HCT116 (cell line): Measurements from ENCODE around the gene STAT6. TPM values are rescaled to one million over a fixed set of nuclear protein-coding genes. Genes with fewer than 3 reads are reported as not detected.

Experiments
- ATAC-seq: fragments of 200-7000 bp; cut with Tn5 transposase; 2 replicates; pipeline ENCODE4 v1.9.1; 2020; ENCODE audit warnings: mild to moderate bottlenecking, moderate library complexity
- BruUV-seq: library from RNA; stranded (reverse); fragments of 400-500 nt; replicated peaks from 2 replicates; lab custom pipeline; 2021; lab: Mats Ljungman, UMichigan
- CTCF ChIA-PET: fragments of 300-600 bp; sonication (Branson Sonifier 250); formaldehyde crosslinking; loops from one replicate; lab custom pipeline; 2021; ENCODE audit warnings: antibody characterized with exemption; lab: Charles Lee
- POLR2A ChIA-PET: fragments of 300-600, 350-600 bp; sonication (Branson Sonifier 250); formaldehyde crosslinking; loops from one replicate; lab custom pipeline; 2021; ENCODE audit warnings: antibody characterized with exemption; lab: Charles Lee
- RAD21 ChIA-PET, 2 experiments: fragments of 300-600 bp; sonication (Branson Sonifier 250); formaldehyde crosslinking; loops; one replicate each; lab custom pipeline; 2023; ENCODE audit warnings: low total read pairs in 2 of 2; ENCODE audit not compliant: uncharacterized antibody in 2 of 2, unreplicated experiment in 2 of 2, low non-redundant PET in 1 of 2; lab: Charles Lee
- DNase-seq: peaks from one replicate; pipeline ENCODE4 v3.0.0-alpha.2; 2010; ENCODE audit warnings: low read depth, low spot score
- H2AFZ ChIP-seq: fragments of 200-600 bp; shearing (Covaris generic), sonication (generic); 2 replicates; pipeline ENCODE4 v1.6.1; 2017; ENCODE audit warnings: low read depth, mixed run types, mixed read lengths, antibody characterized with exemption, low read length; ENCODE audit not compliant: poor library complexity, severe bottlenecking
- H3K27ac ChIP-seq: 2 replicates; pipeline ENCODE4 v1.5.1; 2012; ENCODE audit warnings: low read depth, low read length
- H3K27me3 ChIP-seq: fragments of 200-600 bp; sonication (generic); 2 replicates; pipeline ENCODE4 v1.6.1; 2016; ENCODE audit warnings: mixed run types, low read length, mixed read lengths; ENCODE audit not compliant: insufficient read depth
- H3K36me3 ChIP-seq, 2 experiments: fragments of 200-500 bp in 1 of 2; fragments of 200-600 bp in 1 of 2; sonication (Bioruptor generic) in 1 of 2; sonication (generic) in 1 of 2; 2 replicates each; pipeline versions ENCODE4 v1.5.1 to v1.6.1; 2014 to 2016; ENCODE audit warnings: low read length in 2 of 2, inconsistent platforms in 1 of 2, mixed read lengths in 1 of 2, mixed run types in 1 of 2; ENCODE audit not compliant: insufficient read depth in 2 of 2, control insufficient read depth in 1 of 2
- H3K4me1 ChIP-seq, 2 experiments: fragments of 200-600 bp in 1 of 2; sonication (generic) in 1 of 2; 2 replicates each; pipeline versions ENCODE4 v1.5.1 to v1.6.1; 2012 to 2017; ENCODE audit warnings: low read length in 2 of 2, inconsistent platforms in 1 of 2, mild to moderate bottlenecking in 1 of 2, mixed read lengths in 1 of 2, mixed run types in 1 of 2, moderate library complexity in 1 of 2; ENCODE audit not compliant: insufficient read depth in 2 of 2, control insufficient read depth in 1 of 2
- H3K4me2 ChIP-seq: fragments of 200-600 bp; sonication (generic); 2 replicates; pipeline ENCODE4 v1.6.1; 2017; ENCODE audit warnings: mixed run types, low read length, mixed read lengths
- H3K4me3 ChIP-seq, 2 experiments: fragments of 200-600 bp in 1 of 2; sonication (generic) in 1 of 2; replicated peaks in 1 of 2; 2 replicates each; pipeline ENCODE4 v1.5.1; 2011 to 2016; ENCODE audit warnings: low read length in 2 of 2, control low read depth in 1 of 2, low read depth in 1 of 2, mild to moderate bottlenecking in 1 of 2, mixed read lengths in 1 of 2, mixed run types in 1 of 2
- H3K79me2 ChIP-seq: fragments of 200-600 bp; sonication (generic); 2 replicates; pipeline ENCODE4 v1.6.1; 2017; ENCODE audit warnings: mild to moderate bottlenecking, mixed run types, low read length, moderate library complexity, mixed read lengths; ENCODE audit not compliant: insufficient read depth
- H3K9ac ChIP-seq: fragments of 200-600 bp; sonication (generic); 2 replicates; pipeline ENCODE4 v1.6.1; 2016; ENCODE audit warnings: low read length, mixed read lengths
- H3K9me2 ChIP-seq: fragments of 200-600 bp; sonication (generic), shearing (Covaris generic); 2 replicates; pipeline ENCODE4 v1.6.1; 2017; ENCODE audit warnings: mixed run types, mild to moderate bottlenecking, moderate library complexity; ENCODE audit not compliant: insufficient read depth
- H3K9me3 ChIP-seq, 2 experiments: fragments of 200-500 bp in 1 of 2; fragments of 200-600 bp in 1 of 2; sonication (Bioruptor generic) in 1 of 2; sonication (generic) in 1 of 2; 2 replicates each; pipeline ENCODE4 v1.6.1; 2014 to 2017; ENCODE audit warnings: low read length in 2 of 2, mixed read lengths in 2 of 2, inconsistent platforms in 1 of 2, low read depth in 1 of 2, mild to moderate bottlenecking in 1 of 2, mixed run types in 1 of 2, moderate library complexity in 1 of 2; ENCODE audit not compliant: control insufficient read depth in 1 of 2, insufficient read depth in 1 of 2
- H4K20me1 ChIP-seq: fragments of 200-600 bp; sonication (generic), shearing (Covaris generic); 2 replicates; pipeline ENCODE4 v1.6.1; 2017; ENCODE audit warnings: mixed run types, mild to moderate bottlenecking, moderate library complexity; ENCODE audit not compliant: insufficient read depth
- EZH2 ChIP-seq: fragments of 200-600 bp; sonication (generic); IDR thresholded peaks from 2 replicates; pipeline ENCODE4 v1.6.1; 2017; ENCODE audit warnings: antibody characterized with exemption, mixed run types
- SP1 ChIP-seq: IDR thresholded peaks from 2 replicates; pipeline ENCODE4 v1.6.1; 2012; ENCODE audit warnings: low read depth
- ZFX ChIP-seq: fragments of 450-650 bp; IDR thresholded peaks from 2 replicates; pipeline ENCODE4 v1.6.1; 2017
- intact Hi-C: fragments of 100-400 bp; cut with micrococcal nuclease; formaldehyde crosslinking; loops from 2 replicates; pipeline ENCODE4 v1.10.0; 2022
- total RNA-seq: library from RNA; stranded (reverse); gene quantifications from one replicate; pipeline ENCODE4 v1.2.1, GENCODE V29; 2021; ENCODE audit not compliant: unreplicated experiment
- TF ChIP-seq, protein P1 (sequence below): IDR thresholded peaks from 2 replicates; pipeline ENCODE4 v1.6.1; 2011; ENCODE audit warnings: mild to moderate bottlenecking, low read length, moderate library complexity; ENCODE audit not compliant: insufficient replicate concordance; ENCODE audit errors: extremely low read depth

STAT6 gene
- total RNA-seq, 1 experiment from 2014 or later: 78.5 TPM

DNA sequence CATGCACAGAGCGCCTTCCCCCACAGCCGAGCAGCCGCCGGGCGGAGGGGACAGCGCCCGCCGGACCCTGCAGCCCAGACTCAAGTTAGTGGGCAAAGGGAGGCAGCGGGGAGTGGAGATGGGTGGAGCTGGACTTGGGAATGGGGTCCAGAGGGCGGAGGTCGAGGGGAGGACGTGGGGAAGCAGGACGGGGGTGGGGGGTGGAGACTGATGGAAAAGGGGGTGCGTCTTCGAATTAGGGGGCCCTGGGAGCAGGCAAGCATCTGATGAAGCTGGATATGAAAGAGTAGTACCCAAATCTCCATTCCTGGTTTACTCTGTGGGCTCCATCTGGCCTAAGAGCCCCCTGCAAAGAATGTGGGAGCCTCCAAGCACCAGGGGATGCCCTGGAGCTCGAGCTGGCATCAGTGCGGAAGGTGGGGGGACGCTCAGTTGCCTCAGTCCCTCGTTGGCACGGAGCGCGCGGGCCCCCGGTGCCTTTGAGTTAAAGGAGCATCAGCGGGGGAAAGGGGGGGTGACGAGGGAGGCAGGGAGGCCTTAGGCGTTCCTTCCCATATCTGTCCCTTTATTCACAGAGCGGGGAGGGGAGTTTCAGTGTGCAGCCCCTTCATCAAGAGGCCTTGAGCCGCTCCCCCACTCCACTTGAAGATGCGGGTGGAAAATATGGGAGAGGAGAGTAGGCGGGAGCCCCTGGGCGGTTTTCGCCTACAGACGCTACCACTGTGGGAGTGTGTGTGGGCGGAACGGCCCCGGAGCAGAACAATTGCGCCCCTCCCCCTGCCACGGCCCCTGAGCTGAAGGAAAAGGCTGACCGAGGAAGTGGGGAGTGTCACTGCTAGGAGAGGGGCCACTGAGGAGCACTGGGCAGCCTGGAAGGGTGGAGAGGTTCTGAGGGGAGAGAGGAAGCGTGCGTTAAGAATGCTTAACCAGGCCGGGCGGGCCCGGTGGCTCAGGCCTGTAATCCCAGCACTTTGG, 21.6 kb downstream of the STAT6 start:
- peak overlapping the region; percentile 97 for H3K27ac ChIP-seq
- H3K4me3 ChIP-seq: peak overlapping the region; percentile 61 to 90
- no peak for DNase-seq
- H3K9ac ChIP-seq: peak overlapping the region; percentile 91
- CTCF ChIA-PET: interaction anchor here (0.9 to 1.5 kb wide), 2 partner anchors 20 to 86 kb away, joined by 3 to 5 read pairs; no protein-coding TSS in a partner anchor
- TF ChIP-seq, protein P1, sequence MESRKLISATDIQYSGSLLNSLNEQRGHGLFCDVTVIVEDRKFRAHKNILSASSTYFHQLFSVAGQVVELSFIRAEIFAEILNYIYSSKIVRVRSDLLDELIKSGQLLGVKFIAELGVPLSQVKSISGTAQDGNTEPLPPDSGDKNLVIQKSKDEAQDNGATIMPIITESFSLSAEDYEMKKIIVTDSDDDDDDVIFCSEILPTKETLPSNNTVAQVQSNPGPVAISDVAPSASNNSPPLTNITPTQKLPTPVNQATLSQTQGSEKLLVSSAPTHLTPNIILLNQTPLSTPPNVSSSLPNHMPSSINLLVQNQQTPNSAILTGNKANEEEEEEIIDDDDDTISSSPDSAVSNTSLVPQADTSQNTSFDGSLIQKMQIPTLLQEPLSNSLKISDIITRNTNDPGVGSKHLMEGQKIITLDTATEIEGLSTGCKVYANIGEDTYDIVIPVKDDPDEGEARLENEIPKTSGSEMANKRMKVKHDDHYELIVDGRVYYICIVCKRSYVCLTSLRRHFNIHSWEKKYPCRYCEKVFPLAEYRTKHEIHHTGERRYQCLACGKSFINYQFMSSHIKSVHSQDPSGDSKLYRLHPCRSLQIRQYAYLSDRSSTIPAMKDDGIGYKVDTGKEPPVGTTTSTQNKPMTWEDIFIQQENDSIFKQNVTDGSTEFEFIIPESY: no peak
- TF ChIP-seq ZFX: 0 out of 2 replicates have a peak, but pooled peaks have one; percentile 20
- no peak for TF ChIP-seq EZH2
- no peak for TF ChIP-seq SP1
- TF ChIP-seq, all 23 proteins: peak for 1
- no peaks in the 10 kb centered on the region for H3K27me3 ChIP-seq
- no peaks in the 10 kb centered on the region for H4K20me1 ChIP-seq
- H2AFZ ChIP-seq: no peak overlapping the region
- H3K9me2 ChIP-seq: no peaks in the 10 kb centered on the region
- BruUV-seq: TSS peak; percentile 17
- H3K4me1 ChIP-seq: peaks cover 44 to 79% of the 10 kb centered on the region in 2 experiments
- POLR2A ChIA-PET: interaction anchor here (0.6 to 4.8 kb wide), 3 partner anchors 11 to 22 kb away, joined by 3 to 50 read pairs (median 23); partner anchors contain the start of genes NEMP1 and STAT6
- RAD21 ChIA-PET: interaction anchor here in 1 of 2 experiments (1.1 kb wide), 1 partner anchor 58 kb away, joined by 4 read pairs; no protein-coding TSS in a partner anchor
- no peaks in the 10 kb centered on the region for H3K9me3 ChIP-seq
- ATAC-seq: no peak
- intact Hi-C loops: loop anchor here (1.0 to 5.0 kb wide), 2 partner anchors 21 to 373 kb away; no protein-coding TSS in a partner anchor
- H3K4me2 ChIP-seq: peak overlapping the region; percentile 90
- peaks cover 12 to 23% of the 10 kb centered on the region in 2 experiments; a peak in 3 of 4 replicates for H3K36me3 ChIP-seq
- peaks cover 38% of the 10 kb centered on the region for H3K79me2 ChIP-seq
